Body of pancreas (tissue), 4 donors: ENCODE results near the gene CDC42EP3. TPM values are rescaled to one million over a fixed set of nuclear protein-coding genes. Genes with fewer than 3 reads are reported as not detected.

Source experiments
- ATAC-seq: fragments of 150-250 bp; one replicate; pipeline ENCODE4 v1.9.1; 2016
- DNase-seq, 4 donors: peaks; one replicate each; pipeline ENCODE4 v3.0.0-alpha.2; 2019
- H3K27ac ChIP-seq, 4 donors: fragments of 200-600 bp; sonication (generic); 1 replicate in 3 of 4; 2 replicates in 1 of 4; pipeline versions ENCODE4 v1.5.1 to v1.6.1; 2016 to 2019; ENCODE audit warnings: mild to moderate bottlenecking in 1 of 4, mixed read lengths in 1 of 4, moderate library complexity in 1 of 4
- H3K27me3 ChIP-seq, 2 donors: fragments of 200-600 bp; sonication (generic); one replicate each; pipeline ENCODE4 v1.6.0; 2016; ENCODE audit warnings: mild to moderate bottlenecking in 1 of 2
- H3K36me3 ChIP-seq, 2 donors: fragments of 200-600 bp; sonication (generic); replicated peaks in 1 of 2; 2 replicates each; pipeline ENCODE4 v1.5.1; 2016; ENCODE audit warnings: low read depth in 2 of 2; ENCODE audit not compliant: insufficient read depth in 1 of 2
- H3K4me1 ChIP-seq: fragments of 200-600 bp; sonication (generic); one replicate; pipeline ENCODE4 v1.6.0; 2016
- H3K4me3 ChIP-seq, 2 donors: fragments of 200-600 bp; sonication (generic); 1 replicate in 1 of 2; 2 replicates in 1 of 2; pipeline ENCODE4 v1.5.1; 2016 to 2019
- H3K9me3 ChIP-seq, 3 donors: fragments of 200-600 bp; sonication (generic); 1 replicate in 2 of 3; 2 replicates in 1 of 3; pipeline ENCODE4 v1.5.1; 2016
- CTCF ChIP-seq, 7 experiments: fragments of 450-650 bp in 4 of 7; fragments of 200-600 bp in 3 of 7; sonication (generic) in 3 of 7; IDR thresholded peaks; one replicate each; pipeline ENCODE4 v1.5.1; 2016 to 2019; ENCODE audit warnings: antibody characterized with exemption in 7 of 7
- POLR2A ChIP-seq, 3 donors: fragments of 450-650 bp; IDR thresholded peaks; one replicate each; pipeline ENCODE4 v1.6.1; 2016; ENCODE audit warnings: antibody characterized with exemption in 3 of 3, mild to moderate bottlenecking in 2 of 3
- WGBS, 2 donors: methylation state at CpG; one replicate each; pipeline ENCODE4 v1.1.5; 2017; 5-methylcytosine and 5-hydroxymethylcytosine counted together
- intact Hi-C: fragments of 100-400 bp; cut with DNase I; formaldehyde crosslinking; loops from one replicate; pipeline ENCODE4 v1.15.1; 2023
- total RNA-seq, 2 donors: library from RNA; depleted of rRNA; stranded (reverse); fragments of >200 nt; gene quantifications; one replicate each; pipeline ENCODE4 v1.1.0, GENCODE V29; 2016

Gene CDC42EP3
- total RNA-seq, 2 donors from 2014 or later: 5.3 to 7.8 TPM

GRCh38 chr2:37679072-37679695, 7.7 kb upstream of the CDC42EP3 start:
- TF ChIP-seq CTCF (IDR thresholded peaks at IDR 0.05) (no peak), POLR2A (IDR thresholded peaks at IDR 0.05) (no peak)
- Histone ChIP-seq H3K9me3 (no peaks in the 10 kb centered on the region), H3K27ac (no peak overlapping the region), H3K4me1 (no peaks in the 10 kb centered on the region), H3K4me3 (no peak overlapping the region), H3K27me3 (no peaks in the 10 kb centered on the region), H3K36me3 (no peaks in the 10 kb centered on the region)
- intact Hi-C loops: no loop called here
- DNase-seq (no peak), ATAC-seq (no peak)
- 77 to 91% methylated on average over 2 of the region's 2 CpGs for WGBS, 2 donors

- ATAC-seq (no peak), DNase-seq (no peak)
- H3K4me1 ChIP-seq: peaks cover 4% of the 10 kb centered on the region
- 50 to 52% methylated on average over 1 of the region's 1 CpG for WGBS, 2 donors
- intact Hi-C loops: no loop called here
- no peaks in the 10 kb centered on the region for H3K36me3 ChIP-seq
- H3K27me3 ChIP-seq: no peaks in the 10 kb centered on the region
- no peaks in the 10 kb centered on the region for H3K9me3 ChIP-seq
- H3K27ac ChIP-seq: no peak overlapping the region
- no peak for TF ChIP-seq CTCF (IDR thresholded peaks at IDR 0.05)
- no peak for TF ChIP-seq POLR2A (IDR thresholded peaks at IDR 0.05)
- H3K4me3 ChIP-seq: no peak overlapping the region
Measured at GRCh38 chr2:37676274-37676673, 4.8 kb upstream of the CDC42EP3 start.

- Histone ChIP-seq H3K27ac (no peak overlapping the region), H3K27me3 (no peaks in the 10 kb centered on the region), H3K9me3 (no peaks in the 10 kb centered on the region), H3K4me1 (peaks cover 12% of the 10 kb centered on the region), H3K4me3 (no peak overlapping the region), H3K36me3 (no peaks in the 10 kb centered on the region)
- TF ChIP-seq POLR2A (IDR thresholded peaks at IDR 0.05): no peak
- no peak for TF ChIP-seq CTCF (IDR thresholded peaks at IDR 0.05)
- intact Hi-C loops: no loop called here
- no peak for ATAC-seq
- WGBS, 2 donors: 74 to 81% methylated on average over 2 of the region's 2 CpGs
- DNase-seq: no peak
Measured at GRCh38 chr2:37674946-37675345, 3.5 kb upstream of the CDC42EP3 start.

GRCh38 chr2:37672870-37673184, 1.4 kb upstream of the CDC42EP3 start:
- 8 to 12% methylated on average over 6 to 7 of the region's 7 CpGs for WGBS, 2 donors
- Histone ChIP-seq H3K9me3 (no peaks in the 10 kb centered on the region), H3K27me3 (no peaks in the 10 kb centered on the region), H3K27ac (peak overlapping the region; percentile 87 to 95 (median 92)), H3K4me1 (peaks cover 20% of the 10 kb centered on the region), H3K4me3 (peak overlapping the region; percentile 85 to 97), H3K36me3 (no peaks in the 10 kb centered on the region)
- intact Hi-C loops: no loop called here
- ATAC-seq: no peak
- TF ChIP-seq CTCF (IDR thresholded peaks at IDR 0.05) (no peak), POLR2A (IDR thresholded peaks at IDR 0.05) (no peak)
- no peak for DNase-seq
